H1 (cell line): Measurements from ENCODE around the gene ZSCAN12. TPM values are rescaled to one million over a fixed set of nuclear protein-coding genes. Genes with fewer than 3 reads are reported as not detected.

Source experiments
- CTCF ChIA-PET: fragments of 300-600 bp; sonication (Branson Sonifier 250); formaldehyde crosslinking; loops from one replicate; lab custom pipeline; 2021; ENCODE audit not compliant: partially characterized antibody; lab: Charles Lee
- POLR2A ChIA-PET: fragments of 300-600 bp; sonication (Branson Sonifier 250); formaldehyde crosslinking; loops from one replicate; lab custom pipeline; 2021; ENCODE audit warnings: inconsistent platforms; ENCODE audit not compliant: partially characterized antibody; lab: Charles Lee
- DNase-seq, 2 experiments: peaks; one replicate each; pipeline versions ENCODE4 v3.0.0 to v3.0.0-alpha.2; 2010 to 2022; ENCODE audit warnings: low spot score in 2 of 2, low read depth in 1 of 2, mixed read lengths in 1 of 2
- FAIRE-seq: peaks from 2 replicates; lab custom pipeline; 2011; peaks lifted over from hg19 to GRCh38; lab: Jason Lieb, UNC
- H2AFZ ChIP-seq: 2 replicates; pipeline ENCODE4 v1.8.1; 2012; ENCODE audit warnings: low read length, inconsistent platforms
- H2AK5ac ChIP-seq: 2 replicates; pipeline ENCODE4 v1.6.1; 2013; ENCODE audit warnings: low read depth, low read length
- H2BK120ac ChIP-seq: replicated peaks from 2 replicates; pipeline ENCODE3; 2013; ENCODE audit warnings: low read depth, low read length, inconsistent platforms
- H2BK12ac ChIP-seq: 2 replicates; pipeline ENCODE4 v1.6.1; 2013; ENCODE audit warnings: low read depth, low read length
- H2BK15ac ChIP-seq: 2 replicates; pipeline ENCODE4 v1.6.1; 2013; ENCODE audit warnings: low read length
- H2BK20ac ChIP-seq: 2 replicates; pipeline ENCODE4 v1.6.1; 2013; ENCODE audit warnings: low read length
- H2BK5ac ChIP-seq: 2 replicates; pipeline ENCODE4 v1.6.1; 2013; ENCODE audit warnings: low read depth, low read length
- H3K14ac ChIP-seq: 2 replicates; pipeline ENCODE4 v1.6.1; 2013; ENCODE audit warnings: inconsistent platforms; ENCODE audit not compliant: insufficient read length
- H3K18ac ChIP-seq: 2 replicates; pipeline ENCODE4 v1.6.1; 2013; ENCODE audit warnings: low read length; ENCODE audit errors: extremely low read depth
- H3K23ac ChIP-seq: 2 replicates; pipeline ENCODE4 v1.6.1; 2013; ENCODE audit warnings: inconsistent platforms; ENCODE audit not compliant: insufficient read length
- H3K23me2 ChIP-seq: 2 replicates; pipeline ENCODE4 v1.6.1; 2013; ENCODE audit warnings: low read depth, low read length
- H3K27ac ChIP-seq: 2 replicates; pipeline ENCODE4 v1.6.1; 2011; ENCODE audit warnings: low read depth, low read length, inconsistent platforms
- H3K27me3 ChIP-seq, 4 experiments: replicated peaks in 1 of 4; 1 replicate in 1 of 4; 2 replicates in 3 of 4; pipeline versions ENCODE4 v1.6.1 to v1.8.1; 2011 to 2013; ENCODE audit warnings: low read length in 3 of 4, mild to moderate bottlenecking in 3 of 4, inconsistent platforms in 2 of 4, mixed read lengths in 2 of 4, moderate library complexity in 1 of 4; ENCODE audit not compliant: control insufficient read depth in 3 of 4, insufficient read depth in 3 of 4; ENCODE audit errors: extremely low read depth in 1 of 4
- H3K36me3 ChIP-seq, 4 experiments: 2 replicates each; pipeline versions ENCODE4 v1.6.1 to v1.8.1; 2011 to 2013; ENCODE audit warnings: mild to moderate bottlenecking in 4 of 4, low read length in 3 of 4, moderate library complexity in 2 of 4, control low read depth in 1 of 4, inconsistent platforms in 1 of 4; ENCODE audit not compliant: insufficient read depth in 4 of 4, control insufficient read depth in 2 of 4
- H3K4ac ChIP-seq: replicated peaks from 2 replicates; pipeline ENCODE3; 2013; ENCODE audit warnings: low read length, low read depth, mixed read lengths, inconsistent platforms; ENCODE audit not compliant: insufficient read length
- H3K4me1 ChIP-seq, 4 experiments: replicated peaks in 1 of 4; 1 replicate in 1 of 4; 2 replicates in 3 of 4; pipeline versions ENCODE4 v1.6.1 to v1.8.1; 2011 to 2013; ENCODE audit warnings: low read length in 3 of 4, inconsistent platforms in 2 of 4, mixed read lengths in 1 of 4; ENCODE audit not compliant: insufficient read depth in 4 of 4, control insufficient read depth in 3 of 4
- H3K4me2 ChIP-seq, 2 experiments: 2 replicates each; pipeline versions ENCODE4 v1.6.1 to v1.8.1; 2011 to 2013; ENCODE audit warnings: low read depth in 2 of 2, low read length in 2 of 2, control low read depth in 1 of 2, inconsistent platforms in 1 of 2, mild to moderate bottlenecking in 1 of 2; ENCODE audit not compliant: insufficient read depth in 1 of 2
- H3K4me3 ChIP-seq, 4 experiments: fragments of 200-600, 300-600 bp in 1 of 4; sonication (generic), shearing (Covaris generic), sonication (Bioruptor Twin) in 1 of 4; 2 replicates each; pipeline versions ENCODE4 v1.5.1 to v1.8.1; 2011 to 2016; ENCODE audit warnings: low read length in 4 of 4, low read depth in 3 of 4, control low read depth in 2 of 4, inconsistent platforms in 2 of 4, mild to moderate bottlenecking in 2 of 4, mixed read lengths in 1 of 4, moderate library complexity in 1 of 4; ENCODE audit not compliant: insufficient read depth in 2 of 4; ENCODE audit errors: extremely low read depth in 1 of 4
- H3K56ac ChIP-seq: replicated peaks from 2 replicates; pipeline ENCODE3; 2013; ENCODE audit warnings: low read depth, mild to moderate bottlenecking, mixed read lengths, low read length, inconsistent platforms; ENCODE audit not compliant: insufficient read length
- H3K79me1 ChIP-seq: 2 replicates; pipeline ENCODE4 v1.6.1; 2013; ENCODE audit warnings: low read depth, low read length, control low read depth
- H3K79me2 ChIP-seq, 2 experiments: 2 replicates each; pipeline versions ENCODE4 v1.6.1 to v1.8.1; 2012 to 2013; ENCODE audit warnings: low read length in 2 of 2, mild to moderate bottlenecking in 2 of 2, inconsistent platforms in 1 of 2; ENCODE audit not compliant: insufficient read depth in 2 of 2, control insufficient read depth in 1 of 2
- H3K9ac ChIP-seq, 4 experiments: replicated peaks in 1 of 4; 1 replicate in 1 of 4; 2 replicates in 3 of 4; pipeline versions ENCODE4 v1.6.1 to v1.8.1; 2011 to 2013; ENCODE audit warnings: low read depth in 3 of 4, low read length in 3 of 4, control low read depth in 2 of 4, mild to moderate bottlenecking in 2 of 4, moderate library complexity in 2 of 4, inconsistent platforms in 1 of 4; ENCODE audit errors: extremely low read depth in 1 of 4
- H3K9me3 ChIP-seq, 2 experiments: 2 replicates each; pipeline versions ENCODE4 v1.6.1 to v1.8.1; 2012 to 2013; ENCODE audit warnings: mild to moderate bottlenecking in 2 of 2, moderate library complexity in 2 of 2, control low read depth in 1 of 2, inconsistent platforms in 1 of 2, low read depth in 1 of 2, low read length in 1 of 2, mixed read lengths in 1 of 2; ENCODE audit not compliant: insufficient read depth in 2 of 2
- H4K20me1 ChIP-seq, 2 experiments: replicated peaks in 1 of 2; 2 replicates each; pipeline versions ENCODE3 to v1.8.1; 2011 to 2013; ENCODE audit warnings: inconsistent platforms in 2 of 2, low read length in 2 of 2, mild to moderate bottlenecking in 1 of 2; ENCODE audit not compliant: insufficient read depth in 2 of 2, control insufficient read depth in 1 of 2
- H4K5ac ChIP-seq: 2 replicates; pipeline ENCODE4 v1.6.1; 2013; ENCODE audit warnings: low read length, low read depth, mixed read lengths, inconsistent platforms; ENCODE audit not compliant: insufficient read length
- H4K8ac ChIP-seq: 2 replicates; pipeline ENCODE4 v1.8.0; 2013; ENCODE audit warnings: mild to moderate bottlenecking, moderate library complexity, low read length, inconsistent platforms; ENCODE audit not compliant: insufficient read depth; ENCODE audit errors: extremely low read depth
- H4K91ac ChIP-seq: replicated peaks from 2 replicates; pipeline ENCODE3; 2013; ENCODE audit warnings: low read length, mixed read lengths, inconsistent platforms; ENCODE audit not compliant: insufficient read length
- CEBPB ChIP-seq: IDR thresholded peaks from 2 replicates; pipeline ENCODE4 v1.6.1; 2012; ENCODE audit warnings: low read depth, low read length
- CHD1 ChIP-seq: IDR thresholded peaks from 2 replicates; pipeline ENCODE4 v1.6.1; 2012; ENCODE audit warnings: low read depth, low read length, improper control_type of control experiment
- FOSL1 ChIP-seq: IDR thresholded peaks from 2 replicates; pipeline ENCODE4 v1.6.1; 2011; ENCODE audit warnings: mild to moderate bottlenecking, low read depth, low read length, moderate library complexity; ENCODE audit not compliant: insufficient read depth
- MAFK ChIP-seq: IDR thresholded peaks from 2 replicates; pipeline ENCODE4 v1.6.1; 2012; ENCODE audit warnings: low read depth, mild to moderate bottlenecking, improper control_type of control experiment, low read length
- NANOG ChIP-seq: IDR thresholded peaks from 2 replicates; pipeline ENCODE4 v1.6.1; 2011; ENCODE audit warnings: low read length, low read depth, mild to moderate bottlenecking, inconsistent platforms; ENCODE audit not compliant: insufficient read depth, poor library complexity, severe bottlenecking
- NRF1 ChIP-seq: IDR thresholded peaks from 2 replicates; pipeline ENCODE4 v1.6.1; 2011; ENCODE audit warnings: mild to moderate bottlenecking, low read depth, low read length, improper control_type of control experiment
- PHF8 ChIP-seq: fragments of 200-600 bp; sonication (generic); conservative IDR thresholded peaks from 2 replicates; pipeline ENCODE4 v1.7.1; 2012; ENCODE audit warnings: low read depth, mild to moderate bottlenecking, inconsistent platforms, low read length, moderate library complexity
- RNF2 ChIP-seq: fragments of 200-900, 300-1000 bp; sonication (generic); IDR thresholded peaks from 2 replicates; pipeline ENCODE4 v1.7.1; 2016; ENCODE audit warnings: borderline replicate concordance, low read depth, mild to moderate bottlenecking, antibody characterized with exemption, low read length; ENCODE audit not compliant: poor library complexity, severe bottlenecking; ENCODE audit errors: missing control alignments
- RXRA ChIP-seq: IDR thresholded peaks from 2 replicates; pipeline ENCODE4 v1.6.1; 2011; ENCODE audit warnings: low read depth, mild to moderate bottlenecking, low read length, moderate library complexity; ENCODE audit not compliant: insufficient read depth
- SRF ChIP-seq: IDR thresholded peaks from 2 replicates; pipeline ENCODE4 v1.6.1; 2011; ENCODE audit warnings: mild to moderate bottlenecking, low read depth, low read length, moderate library complexity
- TBP ChIP-seq: IDR thresholded peaks from 2 replicates; pipeline ENCODE4 v1.6.1; 2011; ENCODE audit warnings: low read depth, low read length, improper control_type of control experiment
- TCF12 ChIP-seq: IDR thresholded peaks from 2 replicates; pipeline ENCODE4 v1.6.1; 2011; ENCODE audit warnings: low read depth, mild to moderate bottlenecking, low read length
- WGBS, 2 experiments: shearing (Covaris generic) in 1 of 2; methylation state at CpG; one replicate each; pipeline versions ENCODE4 v1.1.6 to v1.1.7; 2013 to 2015; ENCODE audit warnings: low lambda C conversion rate in 2 of 2, mixed read lengths in 2 of 2, inconsistent platforms in 1 of 2, low coverage in 1 of 2, missing lambda C conversion rate in 1 of 2; ENCODE audit not compliant: insufficient replicate concordance in 2 of 2, insufficient coverage in 1 of 2, insufficient read length in 1 of 2; ENCODE audit errors: extremely low coverage in 1 of 2, missing lambda C conversion rate in 1 of 2; 5-methylcytosine and 5-hydroxymethylcytosine counted together
- polyA plus RNA-seq, 7 experiments: library from polyadenylated mRNA; depleted of rRNA in 3 of 7; stranded (reverse) in 5 of 7; unstranded in 2 of 7; fragments of >200 nt in 5 of 7; fragments of 200-250 nt in 2 of 7; gene quantifications; 1 replicate in 5 of 7; 2 replicates in 1 of 7; 4 replicates in 1 of 7; pipeline versions ENCODE4 v1.2.1 to v1.2.3, GENCODE V29; 2011 to 2013; ENCODE audit warnings: missing spikeins in 2 of 7, mixed read lengths in 2 of 7
- total RNA-seq: library from RNA; stranded (reverse); fragmentation: NEBNext Ultra II Directional; extraction: Animal tissue kit (Norgen Biotek cat#: 25700); gene quantifications from 2 replicates; pipeline ENCODE4 v1.2.1, GENCODE V29; 2021

The ZSCAN12 gene
- total and polyA plus RNA-seq, 2 of the 8 experiments (the other 6 are each of a cell fraction or from before 2014, with no cell fraction given): 2.2 to 9.6 TPM

GRCh38 chr6:28407401-28407800 lies 7.9 kb upstream of the ZSCAN12 start:
- no peaks in the 10 kb centered on the region for H3K79me1 ChIP-seq
- no peaks in the 10 kb centered on the region for H3K36me3 ChIP-seq
- no peak overlapping the region for H2AFZ ChIP-seq
- H3K4me3 ChIP-seq: no peak overlapping the region
- no peak overlapping the region for H2BK5ac ChIP-seq
- no peak overlapping the region for H3K56ac ChIP-seq
- no peaks in the 10 kb centered on the region for H3K79me2 ChIP-seq
- H3K23ac ChIP-seq: no peak overlapping the region
- H4K5ac ChIP-seq: no peak overlapping the region
- no peak overlapping the region for H3K4ac ChIP-seq
- H4K20me1 ChIP-seq: no peaks in the 10 kb centered on the region
- WGBS, 2 experiments: 84% methylated on average over 2 of the region's 2 CpGs; no CpG with 5 or more reads in 1 of the 2 experiments
- no peak overlapping the region for H2BK15ac ChIP-seq
- H2AK5ac ChIP-seq: no peak overlapping the region
- no peak overlapping the region for H4K91ac ChIP-seq
- ChIA-PET POLR2A (no interaction called here), CTCF (no interaction called here)
- no peak overlapping the region for H2BK12ac ChIP-seq
- H3K27ac ChIP-seq: no peak overlapping the region
- no peak overlapping the region for H3K14ac ChIP-seq
- no peaks in the 10 kb centered on the region for H3K23me2 ChIP-seq
- H3K27me3 ChIP-seq: no peaks in the 10 kb centered on the region
- H2BK20ac ChIP-seq: no peak overlapping the region
- H3K4me2 ChIP-seq: no peak overlapping the region
- no peak overlapping the region for H3K9ac ChIP-seq
- no peaks in the 10 kb centered on the region for H3K9me3 ChIP-seq
- H3K4me1 ChIP-seq: no peaks in the 10 kb centered on the region
- no peak overlapping the region for H4K8ac ChIP-seq
- FAIRE-seq: no peak
- no peak overlapping the region for H2BK120ac ChIP-seq
- no peak for DNase-seq
- no peak overlapping the region for H3K18ac ChIP-seq
- TF ChIP-seq MAFK (no peak), TBP (no peak), NANOG (no peak), CEBPB (no peak), FOSL1 (no peak), TCF12 (no peak), PHF8 (no peak), RNF2 (no peak), NRF1 (no peak), RXRA (no peak), CHD1 (no peak), SRF (no peak)
